ENCODE measurements around the gene PKP4.

Gene PKP4

DNA sequence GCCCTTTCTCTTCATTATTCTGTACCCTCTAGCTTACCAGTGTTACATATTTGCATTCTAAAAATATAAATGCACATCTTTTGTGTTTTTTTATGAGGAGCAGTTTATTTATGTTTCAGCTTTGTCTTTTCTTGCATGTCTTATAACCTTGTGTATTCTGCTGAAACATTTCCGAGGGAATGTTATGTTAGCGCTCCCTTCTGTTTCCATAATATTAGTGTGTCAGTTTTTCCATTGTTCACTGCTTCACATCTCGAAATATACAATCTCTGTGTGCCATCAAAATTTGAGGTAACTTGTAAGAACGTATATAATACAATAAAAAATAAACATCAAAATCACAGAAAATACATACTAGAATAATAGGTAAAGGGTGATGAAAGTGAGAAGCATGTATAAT is 153.3 kb downstream of the PKP4 start:
- Histone ChIP-seq H3K4me1 (ENCODE audit: control insufficient read depth, insufficient read depth, low read length) (no peaks in the 10 kb centered on the region), H3K27me3 (ENCODE audit: control insufficient read depth, insufficient read depth, low read length) (no peaks in the 10 kb centered on the region), H3K9me3 (replicated peaks; ENCODE audit: low read length) (no peaks in the 10 kb centered on the region), H3K4me2 (ENCODE audit: low read length) (no peak overlapping the region), H3K36me3 (ENCODE audit: insufficient read depth, low read length) (peaks cover 3% of the 10 kb centered on the region), H3K9ac (ENCODE audit: low read depth, low read length) (no peak overlapping the region), H3K4me3 (ENCODE audit: low read length) (no peak overlapping the region)

DNA sequence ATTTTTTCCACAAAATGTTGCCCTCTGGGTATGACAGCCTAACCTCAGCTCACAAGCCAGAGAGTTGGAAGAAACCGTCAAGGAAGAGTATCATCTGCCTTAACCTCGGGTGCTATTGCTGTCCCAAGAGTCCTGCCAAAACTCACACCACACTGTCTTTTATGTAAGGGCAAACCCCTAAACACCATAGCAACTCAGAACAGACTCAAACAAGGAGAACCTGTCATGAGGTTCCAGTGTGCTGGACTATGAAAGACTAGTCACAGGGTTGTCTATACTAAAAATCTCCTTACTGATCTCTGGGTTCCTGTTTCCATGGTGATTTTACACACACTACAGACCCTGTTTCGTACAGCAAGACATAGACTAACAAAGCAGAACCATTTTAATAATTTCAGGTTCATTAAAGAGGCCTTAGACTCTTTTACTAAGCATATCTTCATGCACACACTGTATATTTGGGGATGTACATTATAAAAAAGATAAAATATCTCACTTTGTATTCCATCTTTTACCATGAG is 159.8 kb downstream of the PKP4 start:
- peaks cover 12% of the 10 kb centered on the region for H3K36me3 ChIP-seq (ENCODE audit: insufficient read depth, low read length)

DNA sequence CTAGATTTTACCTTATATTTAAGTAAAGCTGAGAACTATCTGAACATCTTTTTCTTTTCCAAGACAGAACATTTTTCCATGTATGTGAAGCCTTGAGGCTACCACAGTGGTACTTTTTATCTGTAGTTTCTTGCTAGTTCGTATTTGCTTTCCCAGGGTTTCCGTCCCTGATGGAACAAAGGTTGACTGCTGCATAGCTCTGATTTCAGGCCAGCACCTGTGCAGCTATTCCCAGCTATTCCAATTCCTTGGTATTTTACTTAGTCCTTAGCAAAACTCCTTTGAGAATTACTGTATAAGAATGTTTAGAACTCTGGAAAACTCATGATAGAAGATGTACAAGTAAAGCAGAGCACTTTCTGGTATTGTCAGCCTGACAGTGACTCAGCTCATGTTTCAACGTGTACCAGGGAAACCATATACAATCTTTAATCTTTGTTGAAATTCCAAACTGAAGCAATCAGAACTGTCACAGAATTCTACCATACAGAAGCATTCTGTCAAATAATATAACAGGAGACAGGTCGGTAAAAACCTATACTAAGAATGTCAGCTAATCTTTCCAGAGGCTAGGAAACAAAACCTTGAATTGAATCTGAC is 162.2 kb downstream of the PKP4 start:
- no peaks in the 10 kb centered on the region for H3K9me3 ChIP-seq (replicated peaks; ENCODE audit: low read length)
- no peaks in the 10 kb centered on the region for H3K27me3 ChIP-seq (ENCODE audit: control insufficient read depth, insufficient read depth, low read length)
- no peak overlapping the region for H3K9ac ChIP-seq (ENCODE audit: low read depth, low read length)
- peaks cover 17% of the 10 kb centered on the region for H3K36me3 ChIP-seq (ENCODE audit: insufficient read depth, low read length)
- peaks cover 9% of the 10 kb centered on the region for H3K4me1 ChIP-seq (ENCODE audit: control insufficient read depth, insufficient read depth, low read length)
- no peak overlapping the region for H3K4me2 ChIP-seq (ENCODE audit: low read length)
- H3K4me3 ChIP-seq (ENCODE audit: low read length): no peak overlapping the region

More for the DNA sequence above, 159.8 kb downstream of the PKP4 start:
- H3K9ac ChIP-seq (ENCODE audit: low read depth, low read length): no peak overlapping the region
- H3K9me3 ChIP-seq (replicated peaks; ENCODE audit: low read length): no peaks in the 10 kb centered on the region
- H3K4me2 ChIP-seq (ENCODE audit: low read length): no peak overlapping the region
- no peaks in the 10 kb centered on the region for H3K27me3 ChIP-seq (ENCODE audit: control insufficient read depth, insufficient read depth, low read length)
- H3K4me1 ChIP-seq (ENCODE audit: control insufficient read depth, insufficient read depth, low read length): peaks cover 9% of the 10 kb centered on the region
- H3K4me3 ChIP-seq (ENCODE audit: low read length): no peak overlapping the region

DNA sequence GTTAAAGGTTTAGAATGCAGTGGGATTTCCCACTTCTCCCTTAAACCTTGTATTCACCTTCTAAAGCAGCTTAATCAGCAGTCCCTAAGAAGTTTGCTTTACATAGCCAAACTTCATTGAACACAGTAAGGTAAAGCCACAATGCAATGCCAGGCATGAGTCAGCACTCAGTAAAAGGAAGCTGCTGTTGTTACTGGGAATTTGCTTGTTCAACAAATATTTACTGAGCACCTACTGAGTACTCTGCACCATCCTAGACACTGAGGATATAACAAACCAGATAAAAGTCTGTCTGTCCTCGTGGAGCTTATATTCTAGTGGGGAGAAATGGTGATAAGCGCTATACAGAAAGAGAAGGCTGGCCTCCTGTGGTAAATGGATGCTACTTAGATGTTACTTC is 162.7 kb downstream of the PKP4 start:
- Histone ChIP-seq H3K9me3 (replicated peaks; ENCODE audit: low read length) (no peaks in the 10 kb centered on the region), H3K4me3 (ENCODE audit: low read length) (no peak overlapping the region), H3K4me1 (ENCODE audit: control insufficient read depth, insufficient read depth, low read length) (peaks cover 9% of the 10 kb centered on the region), H3K27me3 (ENCODE audit: control insufficient read depth, insufficient read depth, low read length) (no peaks in the 10 kb centered on the region), H3K36me3 (ENCODE audit: insufficient read depth, low read length) (peaks cover 22% of the 10 kb centered on the region), H3K9ac (ENCODE audit: low read depth, low read length) (no peak overlapping the region), H3K4me2 (ENCODE audit: low read length) (no peak overlapping the region)

DNA sequence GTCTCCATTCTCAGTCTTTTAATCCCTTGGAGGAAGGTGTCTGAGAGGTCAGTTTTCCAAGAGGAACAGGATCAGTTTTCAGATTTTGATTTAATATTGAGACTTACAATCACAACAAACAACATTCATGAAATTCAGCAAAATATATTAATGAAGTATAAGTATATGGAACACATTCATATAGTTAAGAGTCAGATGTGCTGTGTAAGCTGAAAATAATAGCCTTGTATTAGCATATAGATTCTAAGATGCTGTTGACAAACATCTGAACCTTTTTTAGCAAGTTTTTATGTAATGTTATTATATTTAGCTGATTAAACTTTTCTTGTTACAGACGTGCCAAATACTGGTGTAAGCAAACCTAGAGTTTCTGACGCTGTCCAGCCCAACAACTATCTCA is 163.9 kb downstream of the PKP4 start:
- H3K9ac ChIP-seq (ENCODE audit: low read depth, low read length): no peak overlapping the region
- H3K9me3 ChIP-seq (replicated peaks; ENCODE audit: low read length): no peaks in the 10 kb centered on the region
- H3K4me1 ChIP-seq (ENCODE audit: control insufficient read depth, insufficient read depth, low read length): peaks cover 9% of the 10 kb centered on the region
- peaks cover 31% of the 10 kb centered on the region for H3K36me3 ChIP-seq (ENCODE audit: insufficient read depth, low read length)
- H3K4me2 ChIP-seq (ENCODE audit: low read length): no peak overlapping the region
- H3K4me3 ChIP-seq (ENCODE audit: low read length): no peak overlapping the region
- H3K27me3 ChIP-seq (ENCODE audit: control insufficient read depth, insufficient read depth, low read length): no peaks in the 10 kb centered on the region

DNA sequence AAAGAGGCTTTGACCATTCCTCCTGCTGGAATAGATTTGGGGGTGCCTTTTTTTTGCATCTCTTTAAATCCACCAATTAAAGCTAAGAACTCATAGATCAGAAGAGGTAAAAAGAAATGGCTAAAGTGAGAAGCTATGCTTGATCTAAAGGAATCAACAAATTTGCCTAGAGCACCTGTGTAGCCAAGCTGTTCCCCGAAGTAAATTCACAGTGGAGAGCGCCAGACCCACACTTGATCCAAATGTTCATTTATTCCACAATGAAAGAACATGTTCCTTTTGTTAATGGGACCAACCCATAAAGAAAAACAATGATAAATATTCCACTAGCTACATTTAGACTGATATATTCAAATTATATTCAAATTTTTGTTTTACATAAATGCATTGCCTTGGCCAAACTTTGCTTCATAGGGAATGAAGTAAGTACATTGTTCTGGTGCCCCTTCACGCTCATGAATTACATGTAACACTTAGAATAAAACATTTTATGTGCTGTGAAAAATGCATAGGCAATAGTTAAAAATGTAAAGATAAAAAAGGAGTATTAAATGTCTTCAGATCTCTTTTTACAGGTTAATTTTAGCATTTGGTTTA is 167.4 kb downstream of the PKP4 start:
- no peak overlapping the region for H3K4me3 ChIP-seq (ENCODE audit: low read length)
- H3K36me3 ChIP-seq (ENCODE audit: insufficient read depth, low read length): peaks cover 26% of the 10 kb centered on the region

DNA sequence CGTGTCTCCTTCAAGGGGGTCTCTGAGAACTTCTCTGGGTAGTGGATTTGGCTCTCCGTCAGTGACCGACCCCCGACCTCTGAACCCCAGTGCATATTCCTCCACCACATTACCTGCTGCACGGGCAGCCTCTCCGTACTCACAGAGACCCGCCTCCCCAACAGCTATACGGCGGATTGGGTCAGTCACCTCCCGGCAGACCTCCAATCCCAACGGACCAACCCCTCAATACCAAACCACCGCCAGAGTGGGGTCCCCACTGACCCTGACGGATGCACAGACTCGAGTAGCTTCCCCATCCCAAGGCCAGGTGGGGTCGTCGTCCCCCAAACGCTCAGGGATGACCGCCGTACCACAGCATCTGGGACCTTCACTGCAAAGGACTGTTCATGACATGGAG is 168.2 kb downstream of the PKP4 start:
- Histone ChIP-seq H3K4me1 (ENCODE audit: control insufficient read depth, insufficient read depth, low read length) (no peaks in the 10 kb centered on the region), H3K4me3 (ENCODE audit: low read length) (no peak overlapping the region), H3K36me3 (ENCODE audit: insufficient read depth, low read length) (peaks cover 26% of the 10 kb centered on the region), H3K9ac (ENCODE audit: low read depth, low read length) (no peak overlapping the region), H3K27me3 (ENCODE audit: control insufficient read depth, insufficient read depth, low read length) (no peaks in the 10 kb centered on the region), H3K4me2 (ENCODE audit: low read length) (no peak overlapping the region), H3K9me3 (replicated peaks; ENCODE audit: low read length) (no peaks in the 10 kb centered on the region)

More for the DNA sequence above, 167.4 kb downstream of the PKP4 start:
- H3K4me1 ChIP-seq (ENCODE audit: control insufficient read depth, insufficient read depth, low read length): peaks cover 5% of the 10 kb centered on the region
- H3K9ac ChIP-seq (ENCODE audit: low read depth, low read length): no peak overlapping the region
- H3K4me2 ChIP-seq (ENCODE audit: low read length): no peak overlapping the region
- no peaks in the 10 kb centered on the region for H3K27me3 ChIP-seq (ENCODE audit: control insufficient read depth, insufficient read depth, low read length)
- H3K9me3 ChIP-seq (replicated peaks; ENCODE audit: low read length): no peaks in the 10 kb centered on the region

DNA sequence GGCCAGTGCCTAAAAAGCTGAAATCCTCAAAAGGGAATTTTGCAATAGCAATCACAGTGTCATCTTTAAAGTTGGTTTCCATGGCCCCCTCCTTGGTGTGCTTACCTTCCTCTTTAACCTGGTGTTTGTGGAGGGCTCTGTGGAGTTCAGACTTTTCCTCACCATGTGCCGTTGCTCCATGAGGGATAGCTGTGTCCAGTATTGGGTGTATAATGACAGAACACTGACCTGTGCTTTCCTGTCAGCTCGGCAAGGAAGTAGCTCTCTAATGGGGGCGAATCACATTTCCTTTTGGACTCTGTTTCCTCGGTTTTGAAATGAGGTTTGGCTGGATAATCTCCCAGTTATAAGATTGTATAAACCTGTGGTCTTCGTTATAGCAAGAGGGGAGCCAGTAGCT is 172.4 kb downstream of the PKP4 start:
- no peak overlapping the region for H3K9ac ChIP-seq (ENCODE audit: low read depth, low read length)
- no peak overlapping the region for H3K4me2 ChIP-seq (ENCODE audit: low read length)
- no peak overlapping the region for H3K4me3 ChIP-seq (ENCODE audit: low read length)
- H3K27me3 ChIP-seq (ENCODE audit: control insufficient read depth, insufficient read depth, low read length): no peaks in the 10 kb centered on the region
- H3K9me3 ChIP-seq (replicated peaks; ENCODE audit: low read length): no peaks in the 10 kb centered on the region
- no peaks in the 10 kb centered on the region for H3K4me1 ChIP-seq (ENCODE audit: control insufficient read depth, insufficient read depth, low read length)
- H3K36me3 ChIP-seq (ENCODE audit: insufficient read depth, low read length): peaks cover 25% of the 10 kb centered on the region

DNA sequence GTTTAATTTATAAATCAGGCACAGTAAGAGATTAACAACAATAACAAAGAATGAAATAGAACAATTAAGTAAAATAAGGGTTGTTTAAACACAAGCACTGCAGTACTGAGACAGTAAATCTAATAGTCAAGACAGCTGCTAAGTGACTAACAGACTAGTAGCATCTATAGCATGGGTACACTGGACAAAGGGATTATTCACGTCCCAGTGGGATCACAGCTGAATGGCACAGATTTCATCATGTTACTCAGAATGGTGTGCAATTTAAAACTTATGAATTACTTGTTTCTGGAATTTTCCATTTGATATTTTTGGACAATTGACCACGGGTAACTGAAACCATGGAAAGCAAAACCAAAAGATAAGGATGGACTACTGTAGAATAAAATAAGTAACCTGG is 176.5 kb downstream of the PKP4 start:
- H3K27me3 ChIP-seq (ENCODE audit: control insufficient read depth, insufficient read depth, low read length): no peaks in the 10 kb centered on the region
- H3K4me3 ChIP-seq (ENCODE audit: low read length): no peak overlapping the region
- no peak overlapping the region for H3K9ac ChIP-seq (ENCODE audit: low read depth, low read length)
- H3K36me3 ChIP-seq (ENCODE audit: insufficient read depth, low read length): peaks cover 17% of the 10 kb centered on the region
- no peak overlapping the region for H3K4me2 ChIP-seq (ENCODE audit: low read length)
- H3K9me3 ChIP-seq (replicated peaks; ENCODE audit: low read length): no peaks in the 10 kb centered on the region
- peaks cover 8% of the 10 kb centered on the region for H3K4me1 ChIP-seq (ENCODE audit: control insufficient read depth, insufficient read depth, low read length)

DNA sequence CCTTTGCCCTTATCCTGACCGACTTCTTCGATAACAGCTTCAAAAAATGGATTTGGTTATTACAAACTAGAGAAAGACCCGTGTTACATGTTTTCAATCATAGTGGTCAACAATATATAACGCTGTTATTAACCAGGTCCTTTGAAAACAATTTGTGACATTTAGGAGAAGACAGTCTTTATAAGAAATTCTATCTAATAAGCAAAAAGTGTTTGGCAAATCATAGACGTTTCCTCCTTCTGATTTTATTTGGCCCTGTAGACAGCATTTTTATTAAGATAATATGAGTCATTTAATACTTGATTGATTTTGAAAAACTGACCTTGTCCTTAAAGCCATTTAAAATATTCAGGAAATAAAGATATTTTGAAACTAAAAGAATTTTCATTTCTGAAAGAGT is 177.9 kb downstream of the PKP4 start:
- no peak overlapping the region for H3K4me3 ChIP-seq (ENCODE audit: low read length)
- H3K9me3 ChIP-seq (replicated peaks; ENCODE audit: low read length): no peaks in the 10 kb centered on the region
- no peak overlapping the region for H3K4me2 ChIP-seq (ENCODE audit: low read length)
- no peaks in the 10 kb centered on the region for H3K27me3 ChIP-seq (ENCODE audit: control insufficient read depth, insufficient read depth, low read length)
- peaks cover 8% of the 10 kb centered on the region for H3K4me1 ChIP-seq (ENCODE audit: control insufficient read depth, insufficient read depth, low read length)
- no peak overlapping the region for H3K9ac ChIP-seq (ENCODE audit: low read depth, low read length)
- peaks cover 17% of the 10 kb centered on the region for H3K36me3 ChIP-seq (ENCODE audit: insufficient read depth, low read length)

DNA sequence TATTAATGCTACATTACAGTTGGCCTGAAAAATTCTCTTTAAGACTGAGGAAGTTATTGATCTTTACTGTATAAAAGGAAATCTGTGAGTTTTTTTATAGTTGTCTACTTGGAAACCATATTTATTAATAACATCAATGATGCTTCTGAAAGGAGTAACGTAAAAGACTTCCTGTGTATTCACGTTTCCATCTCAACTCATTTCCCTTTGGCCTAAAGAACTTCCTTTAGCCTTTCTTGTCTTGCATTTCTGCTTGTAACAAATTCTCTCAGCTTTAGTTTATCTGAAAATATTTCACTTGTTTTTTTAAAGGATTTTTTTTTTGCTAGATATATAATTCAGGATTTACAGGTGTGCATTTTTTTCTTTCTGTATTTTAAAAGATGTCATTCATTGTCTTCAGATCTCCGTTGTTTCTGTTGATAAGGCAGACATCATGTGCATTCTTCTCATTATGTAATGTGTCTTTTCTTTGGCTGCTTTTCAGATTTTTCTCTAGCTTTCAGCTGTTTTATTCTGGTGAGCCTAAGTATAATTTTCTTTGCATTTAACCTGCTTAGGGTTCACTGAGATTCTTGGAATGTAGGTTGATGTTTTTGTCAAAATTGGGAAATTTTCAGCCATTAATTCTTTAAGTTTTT is 179.3 kb downstream of the PKP4 start:
- H3K4me2 ChIP-seq (ENCODE audit: low read length): no peak overlapping the region
- H3K4me3 ChIP-seq (ENCODE audit: low read length): no peak overlapping the region
- H3K4me1 ChIP-seq (ENCODE audit: control insufficient read depth, insufficient read depth, low read length): peaks cover 8% of the 10 kb centered on the region
- H3K36me3 ChIP-seq (ENCODE audit: insufficient read depth, low read length): peaks cover 17% of the 10 kb centered on the region
- no peak overlapping the region for H3K9ac ChIP-seq (ENCODE audit: low read depth, low read length)
- no peaks in the 10 kb centered on the region for H3K27me3 ChIP-seq (ENCODE audit: control insufficient read depth, insufficient read depth, low read length)
- H3K9me3 ChIP-seq (replicated peaks; ENCODE audit: low read length): no peaks in the 10 kb centered on the region

DNA sequence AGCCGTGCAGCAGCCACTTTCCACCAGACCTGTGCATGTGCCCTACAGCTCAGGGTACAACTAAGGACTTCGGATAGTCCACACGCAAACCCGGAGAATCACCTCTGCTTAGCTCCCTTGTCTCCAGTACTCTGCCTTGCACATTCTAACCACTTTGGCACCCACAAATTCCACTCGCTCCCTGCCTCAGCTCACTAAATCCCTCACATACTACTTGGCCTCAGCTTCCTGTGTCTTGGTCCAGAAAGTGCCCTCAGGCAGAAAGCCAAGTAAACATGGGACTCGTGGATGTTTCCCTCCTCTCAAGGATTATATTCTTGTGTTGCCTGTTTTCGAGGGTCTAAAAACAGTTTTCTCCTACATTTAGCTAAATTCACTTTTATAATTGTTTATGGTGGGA is 180.6 kb downstream of the PKP4 start:
- Histone ChIP-seq H3K4me3 (ENCODE audit: low read length) (no peak overlapping the region), H3K27me3 (ENCODE audit: control insufficient read depth, insufficient read depth, low read length) (no peaks in the 10 kb centered on the region), H3K9ac (ENCODE audit: low read depth, low read length) (no peak overlapping the region), H3K36me3 (ENCODE audit: insufficient read depth, low read length) (peaks cover 10% of the 10 kb centered on the region), H3K9me3 (replicated peaks; ENCODE audit: low read length) (no peaks in the 10 kb centered on the region), H3K4me2 (ENCODE audit: low read length) (no peak overlapping the region), H3K4me1 (ENCODE audit: control insufficient read depth, insufficient read depth, low read length) (peaks cover 8% of the 10 kb centered on the region)
